KOPT-K1 (cell line): ENCODE results near the gene NKX2-1.

Experiments used
- H3K27ac ChIP-seq: fragments of 200-600 bp; sonication (generic); 2 replicates; pipeline ENCODE4 v1.5.1; 2016; ENCODE audit warnings: antibody characterized with exemption, mild to moderate bottlenecking, low read depth, low read length; ENCODE audit not compliant: poor library complexity, severe bottlenecking
- H3K36me3 ChIP-seq: fragments of 200-600 bp; sonication (generic); 2 replicates; pipeline ENCODE4 v1.5.1; 2017; ENCODE audit warnings: antibody characterized with exemption, mild to moderate bottlenecking, low read length, moderate library complexity; ENCODE audit not compliant: insufficient read depth
- H3K9me3 ChIP-seq: fragments of 200-600 bp; sonication (generic); 2 replicates; pipeline ENCODE4 v1.5.1; 2017; ENCODE audit warnings: antibody characterized with exemption, low read length, mild to moderate bottlenecking; ENCODE audit not compliant: insufficient read depth, poor library complexity, severe bottlenecking

NKX2-1 gene

GRCh38 chr14:36521598-36522345 is 1.7 kb upstream of the NKX2-1 start:
- Histone ChIP-seq H3K36me3 (no peaks in the 10 kb centered on the region), H3K27ac (no peak overlapping the region), H3K9me3 (peaks cover 21% of the 10 kb centered on the region)

GRCh38 chr14:36520601-36521525 is 831 bp upstream of the NKX2-1 start:
- Histone ChIP-seq H3K36me3 (no peaks in the 10 kb centered on the region), H3K27ac (no peak overlapping the region), H3K9me3 (peaks cover 21% of the 10 kb centered on the region)

GRCh38 chr14:36518586-36519430 is 1.2 kb downstream of the NKX2-1 start:
- Histone ChIP-seq H3K9me3 (peaks cover 29% of the 10 kb centered on the region), H3K36me3 (no peaks in the 10 kb centered on the region), H3K27ac (no peak overlapping the region)

GRCh38 chr14:36518031-36518585 is 1.9 kb downstream of the NKX2-1 start:
- Histone ChIP-seq H3K9me3 (peaks cover 36% of the 10 kb centered on the region), H3K36me3 (no peaks in the 10 kb centered on the region), H3K27ac (no peak overlapping the region)

GRCh38 chr14:36517242-36518030 is 2.6 kb downstream of the NKX2-1 start:
- Histone ChIP-seq H3K27ac (no peak overlapping the region), H3K9me3 (peaks cover 37% of the 10 kb centered on the region), H3K36me3 (no peaks in the 10 kb centered on the region)

GRCh38 chr14:36516719-36517241 is 3.3 kb downstream of the NKX2-1 start:
- Histone ChIP-seq H3K36me3 (no peaks in the 10 kb centered on the region), H3K27ac (no peak overlapping the region), H3K9me3 (peaks cover 37% of the 10 kb centered on the region)

- Histone ChIP-seq H3K27ac (no peak overlapping the region), H3K36me3 (no peaks in the 10 kb centered on the region), H3K9me3 (peaks cover 36% of the 10 kb centered on the region)
Measured at GRCh38 chr14:36515896-36516718, 3.9 kb downstream of the NKX2-1 start.

GRCh38 chr14:36515105-36515593 is 4.9 kb downstream of the NKX2-1 start:
- peaks cover 28% of the 10 kb centered on the region for H3K9me3 ChIP-seq
- H3K36me3 ChIP-seq, result no peaks in the 10 kb centered on the region
- no peak overlapping the region for H3K27ac ChIP-seq

- Histone ChIP-seq H3K36me3 (no peaks in the 10 kb centered on the region), H3K27ac (no peak overlapping the region), H3K9me3 (peaks cover 23% of the 10 kb centered on the region)
Measured at GRCh38 chr14:36514278-36515104, 5.5 kb downstream of the NKX2-1 start.

- Histone ChIP-seq H3K36me3 (no peaks in the 10 kb centered on the region), H3K27ac (no peak overlapping the region), H3K9me3 (peaks cover 16% of the 10 kb centered on the region)
Measured at GRCh38 chr14:36513451-36514277, 6.4 kb downstream of the NKX2-1 start.

GRCh38 chr14:36513012-36513420 is 7.0 kb downstream of the NKX2-1 start:
- Histone ChIP-seq H3K36me3 (no peaks in the 10 kb centered on the region), H3K27ac (no peak overlapping the region), H3K9me3 (peaks cover 16% of the 10 kb centered on the region)

GRCh38 chr14:36512585-36513003 is 7.4 kb downstream of the NKX2-1 start:
- peaks cover 16% of the 10 kb centered on the region for H3K9me3 ChIP-seq
- no peaks in the 10 kb centered on the region for H3K36me3 ChIP-seq
- H3K27ac ChIP-seq, result no peak overlapping the region
